NB4 (cell line): Measurements from ENCODE around the gene GLMP.

Experiments used
- MYC ChIP-seq: IDR thresholded peaks from 2 replicates; pipeline ENCODE4 v1.6.1; 2011; ENCODE audit warnings: low read depth, low read length
- POLR2A ChIP-seq: IDR thresholded peaks from 2 replicates; pipeline ENCODE4 v1.6.1; 2011; ENCODE audit warnings: mild to moderate bottlenecking; ENCODE audit not compliant: insufficient read length; ENCODE audit errors: extremely low read depth
- TF ChIP-seq, protein P1 (sequence below): IDR thresholded peaks from one replicate; pipeline ENCODE4 v1.5.1; 2012; ENCODE audit warnings: low read depth, low read length
- TF ChIP-seq, protein P2 (sequence below): IDR thresholded peaks from 2 replicates; pipeline ENCODE4 v1.6.1; 2011; ENCODE audit warnings: low read depth, low read length

DNA sequence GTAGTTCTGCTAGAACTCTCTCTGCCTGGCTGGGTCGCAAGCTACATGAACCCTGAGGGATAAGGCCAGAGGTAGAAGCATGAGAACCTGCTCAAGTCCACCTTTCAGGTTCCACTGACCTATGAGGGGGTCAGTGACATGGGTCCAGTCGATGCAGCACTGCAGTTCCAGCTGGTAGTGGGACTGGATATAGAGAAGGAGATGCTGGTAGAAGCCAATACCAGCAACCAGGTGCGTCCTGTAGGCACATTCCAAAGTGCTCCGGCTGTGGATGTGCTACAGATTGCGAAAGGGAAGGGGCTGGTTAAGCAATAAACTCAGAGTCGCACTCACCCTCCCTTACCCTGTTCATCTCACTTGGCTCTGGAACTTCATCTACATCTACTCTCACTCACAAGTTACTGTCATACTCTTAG lies 18.5 kb downstream of the GLMP start:
- TF ChIP-seq, protein P1, sequence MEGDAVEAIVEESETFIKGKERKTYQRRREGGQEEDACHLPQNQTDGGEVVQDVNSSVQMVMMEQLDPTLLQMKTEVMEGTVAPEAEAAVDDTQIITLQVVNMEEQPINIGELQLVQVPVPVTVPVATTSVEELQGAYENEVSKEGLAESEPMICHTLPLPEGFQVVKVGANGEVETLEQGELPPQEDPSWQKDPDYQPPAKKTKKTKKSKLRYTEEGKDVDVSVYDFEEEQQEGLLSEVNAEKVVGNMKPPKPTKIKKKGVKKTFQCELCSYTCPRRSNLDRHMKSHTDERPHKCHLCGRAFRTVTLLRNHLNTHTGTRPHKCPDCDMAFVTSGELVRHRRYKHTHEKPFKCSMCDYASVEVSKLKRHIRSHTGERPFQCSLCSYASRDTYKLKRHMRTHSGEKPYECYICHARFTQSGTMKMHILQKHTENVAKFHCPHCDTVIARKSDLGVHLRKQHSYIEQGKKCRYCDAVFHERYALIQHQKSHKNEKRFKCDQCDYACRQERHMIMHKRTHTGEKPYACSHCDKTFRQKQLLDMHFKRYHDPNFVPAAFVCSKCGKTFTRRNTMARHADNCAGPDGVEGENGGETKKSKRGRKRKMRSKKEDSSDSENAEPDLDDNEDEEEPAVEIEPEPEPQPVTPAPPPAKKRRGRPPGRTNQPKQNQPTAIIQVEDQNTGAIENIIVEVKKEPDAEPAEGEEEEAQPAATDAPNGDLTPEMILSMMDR: no peak
- TF ChIP-seq MYC (no peak), POLR2A (no peak)
- TF ChIP-seq, protein P2, sequence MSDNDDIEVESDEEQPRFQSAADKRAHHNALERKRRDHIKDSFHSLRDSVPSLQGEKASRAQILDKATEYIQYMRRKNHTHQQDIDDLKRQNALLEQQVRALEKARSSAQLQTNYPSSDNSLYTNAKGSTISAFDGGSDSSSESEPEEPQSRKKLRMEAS: no peak
